SKM-1 (cell line): ENCODE measurements around the gene USP17L17.
"Not testable (repeated sequence)": the region's sequence is repeated elsewhere in the genome, so short reads cannot be mapped to it uniquely, and the experiment has no call there.

Source experiments
- DNase-seq: peaks from one replicate; lab custom pipeline; 2025; ENCODE audit not compliant: unreplicated experiment; lab: John Stamatoyannopoulos, UW

USP17L17 gene, protein sequence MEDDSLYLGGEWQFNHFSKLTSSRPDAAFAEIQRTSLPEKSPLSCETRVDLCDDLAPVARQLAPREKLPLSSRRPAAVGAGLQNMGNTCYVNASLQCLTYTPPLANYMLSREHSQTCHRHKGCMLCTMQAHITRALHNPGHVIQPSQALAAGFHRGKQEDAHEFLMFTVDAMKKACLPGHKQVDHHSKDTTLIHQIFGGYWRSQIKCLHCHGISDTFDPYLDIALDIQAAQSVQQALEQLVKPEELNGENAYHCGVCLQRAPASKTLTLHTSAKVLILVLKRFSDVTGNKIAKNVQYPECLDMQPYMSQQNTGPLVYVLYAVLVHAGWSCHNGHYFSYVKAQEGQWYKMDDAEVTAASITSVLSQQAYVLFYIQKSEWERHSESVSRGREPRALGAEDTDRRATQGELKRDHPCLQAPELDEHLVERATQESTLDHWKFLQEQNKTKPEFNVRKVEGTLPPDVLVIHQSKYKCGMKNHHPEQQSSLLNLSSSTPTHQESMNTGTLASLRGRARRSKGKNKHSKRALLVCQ

GRCh38 chr4:9243579-9243978 is at the start of gene USP17L17:
USP17L17 (plus strand) TSS chr4:9243879; CDS start chr4:9243879, 0 bp downstream.
- DNase-seq = not testable (repeated sequence)

- DNase-seq = not testable (repeated sequence)
Measured at GRCh38 chr4:9210357-9210756, 33.3 kb upstream of the USP17L17 start, which contains the start of gene USP17L10. USP17L10 (plus strand) TSS chr4:9210657; CDS start chr4:9210657, 0 bp downstream.

DNA sequence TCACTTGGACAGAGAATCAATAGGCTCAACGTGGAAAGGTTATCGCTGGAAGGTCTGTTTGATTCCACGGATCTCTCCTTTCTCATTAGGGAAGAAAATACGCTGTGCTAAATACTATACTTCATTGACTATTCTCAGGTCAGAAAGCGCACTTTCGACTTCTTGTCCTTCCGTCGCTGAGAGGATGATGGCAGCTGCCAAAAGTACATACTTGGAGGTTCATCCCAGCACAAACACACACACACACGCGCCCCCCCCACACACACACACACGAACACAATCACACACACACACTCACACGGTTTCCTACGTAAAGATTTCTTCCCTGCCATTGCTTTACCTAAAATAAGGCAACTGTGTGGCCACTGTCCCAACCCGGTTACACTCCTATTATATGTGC is 29.0 kb upstream of the USP17L17 start:
- not testable (repeated sequence) for DNase-seq

DNA sequence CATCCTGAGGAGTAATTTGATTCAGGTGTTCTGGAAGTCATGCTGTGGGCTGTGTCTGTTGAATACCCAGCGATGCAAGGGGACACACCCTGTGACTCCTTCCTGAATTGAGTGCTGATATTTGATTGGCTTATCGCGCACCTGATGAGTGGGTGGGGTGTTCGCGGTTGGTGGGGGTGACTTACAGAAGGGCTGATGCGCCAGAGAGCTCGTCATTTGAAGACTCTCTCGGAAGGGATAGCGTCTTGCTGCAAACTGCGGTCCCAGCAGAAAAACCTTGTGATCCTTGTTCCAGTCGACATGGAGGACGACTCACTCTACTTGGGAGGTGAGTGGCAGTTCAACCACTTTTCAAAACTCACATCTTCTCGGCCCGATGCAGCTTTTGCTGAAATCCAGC is 28.6 kb upstream of the USP17L17 start, which contains the start of gene USP17L11:
TSS of gene USP17L11 (plus strand) at position 301 of the 400 bp plus-strand sequence. CDS start at position 301, 0 bp downstream.
- DNase-seq = not testable (repeated sequence)

GRCh38 chr4:9219852-9220251 is 23.8 kb upstream of the USP17L17 start, which contains the start of gene USP17L12:
USP17L12 (plus strand) TSS chr4:9220152; CDS start chr4:9220152, 0 bp downstream.
- DNase-seq = not testable (repeated sequence)

DNA sequence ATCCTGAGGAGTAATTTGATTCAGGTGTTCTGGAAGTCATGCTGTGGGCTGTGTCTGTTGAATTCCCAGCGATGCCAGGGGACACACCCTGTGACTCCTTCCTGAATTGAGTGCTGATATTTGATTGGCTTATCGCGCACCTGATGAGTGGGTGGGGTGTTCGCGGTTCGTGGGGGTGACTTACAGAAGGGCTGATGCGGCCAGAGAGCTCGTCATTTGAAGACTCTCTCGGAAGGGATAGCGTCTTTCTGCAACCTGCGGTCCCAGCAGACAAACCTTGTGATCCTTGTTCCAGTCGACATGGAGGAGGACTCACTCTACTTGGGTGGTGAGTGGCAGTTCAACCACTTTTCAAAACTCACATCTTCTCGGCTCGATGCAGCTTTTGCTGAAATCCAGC is 19.1 kb upstream of the USP17L17 start, which contains the start of gene USP17L13:
TSS of gene USP17L13 (plus strand) at position 301 of the 400 bp plus-strand sequence. CDS start at position 301, 0 bp downstream.
- not testable (repeated sequence) for DNase-seq

GRCh38 chr4:9230249-9230648 is 13.4 kb upstream of the USP17L17 start:
- not testable (repeated sequence) for DNase-seq

- DNase-seq = not testable (repeated sequence)
Measured at GRCh38 chr4:9234085-9234484, 9.6 kb upstream of the USP17L17 start, which contains the start of gene USP17L15. USP17L15 (plus strand) TSS chr4:9234385; CDS start chr4:9234385, 0 bp downstream.

DNA sequence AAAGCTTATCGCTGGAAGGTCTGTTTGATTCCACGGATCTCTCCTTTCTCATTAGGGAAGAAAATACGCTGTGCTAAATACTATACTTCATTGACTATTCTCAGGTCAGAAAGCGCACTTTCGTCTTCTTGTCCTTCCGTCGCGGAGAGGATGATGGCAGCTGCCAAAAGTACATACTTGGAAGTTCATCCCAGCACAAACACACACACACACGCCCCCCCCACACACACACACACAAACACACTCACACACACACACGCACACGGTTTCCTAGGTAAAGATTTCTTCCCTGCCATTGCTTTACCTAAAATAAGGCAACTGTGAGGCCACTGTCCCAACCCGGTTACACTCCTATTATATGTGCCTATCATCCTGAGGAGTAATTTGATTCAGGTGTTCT is 5.2 kb upstream of the USP17L17 start:
- not testable (repeated sequence) for DNase-seq

DNA sequence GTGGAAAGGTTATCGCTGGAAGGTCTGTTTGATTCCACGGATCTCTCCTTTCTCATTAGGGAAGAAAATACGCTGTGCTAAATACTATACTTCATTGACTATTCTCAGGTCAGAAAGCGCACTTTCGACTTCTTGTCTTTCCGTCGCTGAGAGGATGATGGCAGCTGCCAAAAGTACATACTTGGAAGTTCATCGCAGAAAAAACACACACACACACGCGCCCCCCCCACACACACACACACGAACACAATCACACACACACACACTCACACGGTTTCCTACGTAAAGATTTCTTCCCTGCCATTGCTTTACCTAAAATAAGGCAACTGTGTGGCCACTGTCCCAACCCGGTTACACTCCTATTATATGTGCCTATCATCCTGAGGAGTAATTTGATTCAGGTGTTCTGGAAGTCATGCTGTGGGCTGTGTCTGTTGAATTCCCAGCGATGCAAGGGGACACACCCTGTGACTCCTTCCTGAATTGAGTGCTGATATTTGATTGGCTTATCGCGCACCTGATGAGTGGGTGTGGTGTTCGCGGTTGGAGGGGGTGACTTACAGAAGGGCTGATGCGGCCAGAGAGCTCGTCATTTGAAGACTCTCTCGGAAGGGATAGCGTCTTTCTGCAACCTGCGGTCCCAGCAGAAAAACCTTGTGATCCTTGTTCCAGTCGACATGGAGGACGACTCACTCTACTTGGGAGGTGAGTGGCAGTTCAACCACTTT is 4.4 kb downstream of the USP17L17 start, which contains the start of gene USP17L18:
TSS of gene USP17L18 (plus strand) at position 678 of the 728 bp plus-strand sequence. CDS start at position 678, 0 bp downstream.
- not testable (repeated sequence) for DNase-seq

GRCh38 chr4:9253078-9253477 is 9.4 kb downstream of the USP17L17 start, which contains the start of gene USP17L19:
USP17L19 (plus strand) TSS chr4:9253378; CDS start chr4:9253378, 0 bp downstream.
- not testable (repeated sequence) for DNase-seq

DNA sequence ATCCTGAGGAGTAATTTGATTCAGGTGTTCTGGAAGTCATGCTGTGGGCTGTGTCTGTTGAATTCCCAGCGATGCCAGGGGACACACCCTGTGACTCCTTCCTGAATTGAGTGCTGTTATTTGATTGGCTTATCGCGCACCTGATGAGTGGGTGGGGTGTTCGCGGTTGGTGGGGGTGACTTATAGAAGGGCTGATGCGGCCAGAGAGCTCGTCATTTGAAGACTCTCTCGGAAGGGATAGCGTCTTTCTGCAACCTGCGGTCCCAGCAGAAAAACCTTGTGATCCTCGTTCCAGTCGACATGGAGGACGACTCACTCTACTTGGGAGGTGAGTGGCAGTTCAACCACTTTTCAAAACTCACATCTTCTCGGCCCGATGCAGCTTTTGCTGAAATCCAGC is 14.1 kb downstream of the USP17L17 start, which contains the start of gene USP17L20:
TSS of gene USP17L20 (plus strand) at position 301 of the 400 bp plus-strand sequence. CDS start at position 301, 0 bp downstream.
- DNase-seq = not testable (repeated sequence)

DNA sequence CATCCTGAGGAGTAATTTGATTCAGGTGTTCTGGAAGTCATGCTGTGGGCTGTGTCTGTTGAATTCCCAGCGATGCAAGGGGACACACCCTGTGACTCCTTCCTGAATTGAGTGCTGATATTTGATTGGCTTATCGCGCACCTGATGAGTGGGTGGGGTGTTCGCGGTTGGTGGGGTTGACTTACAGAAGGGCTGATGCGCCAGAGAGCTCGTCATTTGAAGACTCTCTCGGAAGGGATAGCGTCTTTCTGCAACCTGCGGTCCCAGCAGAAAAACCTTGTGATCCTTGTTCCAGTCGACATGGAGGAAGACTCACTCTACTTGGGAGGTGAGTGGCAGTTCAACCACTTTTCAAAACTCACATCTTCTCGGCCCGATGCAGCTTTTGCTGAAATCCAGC is 18.9 kb downstream of the USP17L17 start, which contains the start of gene USP17L21:
TSS of gene USP17L21 (plus strand) at position 301 of the 400 bp plus-strand sequence. CDS start at position 301, 0 bp downstream.
- not testable (repeated sequence) for DNase-seq

- not testable (repeated sequence) for DNase-seq
Measured at GRCh38 chr4:9267319-9267718, 23.6 kb downstream of the USP17L17 start, which contains the start of gene USP17L22. USP17L22 (plus strand) TSS chr4:9267619; CDS start chr4:9267619, 0 bp downstream.

DNA sequence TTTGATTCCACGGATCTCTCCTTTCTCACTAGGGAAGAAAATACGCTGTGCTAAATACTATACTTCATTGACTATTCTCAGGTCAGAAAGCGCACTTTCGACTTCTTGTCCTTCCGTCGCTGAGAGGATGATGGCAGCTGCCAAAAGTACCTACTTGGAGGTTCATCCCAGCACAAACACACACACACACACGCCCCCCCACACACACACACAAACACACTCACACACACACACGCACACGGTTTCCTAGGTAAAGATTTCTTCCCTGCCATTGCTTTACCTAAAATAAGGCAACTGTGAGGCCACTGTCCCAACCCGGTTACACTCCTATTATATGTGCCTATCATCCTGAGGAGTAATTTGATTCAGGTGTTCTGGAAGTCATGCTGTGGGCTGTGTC is 28.0 kb downstream of the USP17L17 start:
- DNase-seq = not testable (repeated sequence)
